WTC11 (cell line): Measurements from ENCODE around the gene RPL23. TPM values are rescaled to one million over a fixed set of nuclear protein-coding genes. Genes with fewer than 3 reads are reported as not detected.

Source experiments
- AFF4 ChIP-seq: sonication (generic); formaldehyde crosslinking; IDR thresholded peaks from 2 replicates; pipeline ENCODE4 v1.8.1; 2023; ENCODE audit warnings: mild to moderate bottlenecking, missing genetic modification reagents, borderline replicate concordance
- ATF6 ChIP-seq: sonication (generic); formaldehyde crosslinking; IDR thresholded peaks from 2 replicates; pipeline ENCODE4 v1.8.1; 2023; ENCODE audit warnings: mild to moderate bottlenecking, missing genetic modification reagents
- FOXK1 ChIP-seq: sonication (generic); formaldehyde crosslinking; IDR thresholded peaks from 2 replicates; pipeline ENCODE4 v1.8.0; 2022; ENCODE audit warnings: mild to moderate bottlenecking, moderate library complexity, missing genetic modification reagents
- FOXP1 ChIP-seq: sonication (generic); formaldehyde crosslinking; IDR thresholded peaks from 2 replicates; pipeline ENCODE4 v1.8.0; 2022; ENCODE audit warnings: missing genetic modification reagents, mild to moderate bottlenecking, moderate library complexity, borderline replicate concordance
- GTF2I ChIP-seq: fragments of 250-450 bp; sonication (Bioruptor Pico); conservative IDR thresholded peaks from 2 replicates; pipeline ENCODE4 v1.4.0; 2021; ENCODE audit warnings: mild to moderate bottlenecking
- IRF1 ChIP-seq: sonication (generic); formaldehyde crosslinking; IDR thresholded peaks from 2 replicates; pipeline ENCODE4 v1.8.0; 2023; ENCODE audit warnings: missing genetic modification reagents
- MXD4 ChIP-seq: fragments of 250-450 bp; sonication (Bioruptor Pico); IDR thresholded peaks from 2 replicates; pipeline ENCODE4 v1.8.0; 2021; ENCODE audit warnings: mild to moderate bottlenecking, moderate library complexity, borderline replicate concordance
- NFATC4 ChIP-seq: fragments of 250-450 bp; sonication (Bioruptor Pico); IDR thresholded peaks from 2 replicates; pipeline ENCODE4 v1.9.0; 2021; ENCODE audit warnings: mild to moderate bottlenecking
- OVOL2 ChIP-seq: fragments of 250-450 bp; sonication (Bioruptor Pico); IDR thresholded peaks from 2 replicates; pipeline ENCODE4 v1.9.0; 2021; ENCODE audit warnings: mild to moderate bottlenecking, borderline replicate concordance
- RORB ChIP-seq: fragments of 250-450 bp; sonication (Bioruptor Pico); IDR thresholded peaks from 2 replicates; pipeline ENCODE4 v1.9.0; 2021; ENCODE audit warnings: mild to moderate bottlenecking
- STAT6 ChIP-seq: sonication (generic); formaldehyde crosslinking; conservative IDR thresholded peaks from 2 replicates; pipeline ENCODE4 v1.8.1; 2023; ENCODE audit warnings: mild to moderate bottlenecking, low read depth, missing genetic modification reagents, moderate library complexity
- TCF7 ChIP-seq: sonication (generic); formaldehyde crosslinking; IDR thresholded peaks from 2 replicates; pipeline ENCODE4 v1.8.0; 2022; ENCODE audit warnings: mild to moderate bottlenecking, low read depth, missing genetic modification reagents, moderate library complexity
- USF1 ChIP-seq: sonication (generic); formaldehyde crosslinking; IDR thresholded peaks from 2 replicates; pipeline ENCODE4 v1.8.0; 2022; ENCODE audit warnings: mild to moderate bottlenecking, missing genetic modification reagents
- ZNF219 ChIP-seq: sonication (generic); formaldehyde crosslinking; IDR thresholded peaks from 2 replicates; pipeline ENCODE4 v1.8.0; 2023; ENCODE audit warnings: missing genetic modification reagents, mild to moderate bottlenecking, borderline replicate concordance
- ZNF396 ChIP-seq: fragments of 250-450 bp; sonication (Bioruptor Pico); IDR thresholded peaks from 2 replicates; pipeline ENCODE4 v1.8.0; 2021; ENCODE audit warnings: mild to moderate bottlenecking, moderate library complexity, borderline replicate concordance
- ZNF416 ChIP-seq: fragments of 250-450 bp; sonication (Bioruptor Pico); IDR thresholded peaks from 2 replicates; pipeline ENCODE4 v1.9.0; 2021; ENCODE audit warnings: mild to moderate bottlenecking, inconsistent platforms
- ZNF425 ChIP-seq: fragments of 250-450 bp; sonication (Bioruptor Pico); conservative IDR thresholded peaks from 2 replicates; pipeline ENCODE4 v1.9.0; 2021; ENCODE audit warnings: mild to moderate bottlenecking
- ZNF512 ChIP-seq: sonication (generic); formaldehyde crosslinking; IDR thresholded peaks from 2 replicates; pipeline ENCODE4 v1.8.1; 2022; ENCODE audit warnings: missing genetic modification reagents, borderline replicate concordance
- ZNF532 ChIP-seq: fragments of 250-450 bp; sonication (Bioruptor Pico); IDR thresholded peaks from 2 replicates; pipeline ENCODE4 v1.9.0; 2021; ENCODE audit warnings: mild to moderate bottlenecking, borderline replicate concordance
- total RNA-seq: library from RNA; stranded (reverse); gene quantifications from 3 replicates; pipeline ENCODE4 v1.2.3, GENCODE V29; 2021

Gene RPL23
- total RNA-seq, 1 experiment from 2014 or later: 1,832 TPM

- no peak for TF ChIP-seq ATF6 (CRISPR knock-in tag)
- TF ChIP-seq ZNF416: no peak
- no peak for TF ChIP-seq ZNF512
- no peak for TF ChIP-seq TCF7 (CRISPR knock-in tag)
- no peak for TF ChIP-seq STAT6
- no peak for TF ChIP-seq RORB (CRISPR knock-in tag)
- no peak for TF ChIP-seq IRF1 (CRISPR knock-in tag)
- no peak for TF ChIP-seq NFATC4 (CRISPR knock-in tag)
- TF ChIP-seq FOXP1 (CRISPR knock-in tag): peak; percentile 33; the same call in 1 of the 2 replicates
- TF ChIP-seq ZNF532 (CRISPR knock-in tag): no peak
- no peak for TF ChIP-seq USF1 (CRISPR knock-in tag)
- TF ChIP-seq GTF2I (CRISPR knock-in tag): no peak
- no peak for TF ChIP-seq MXD4 (CRISPR knock-in tag)
- TF ChIP-seq OVOL2 (CRISPR knock-in tag): no peak
- TF ChIP-seq AFF4: no peak
- TF ChIP-seq ZNF219: no peak
- TF ChIP-seq ZNF425 (CRISPR knock-in tag): no peak
- TF ChIP-seq ZNF396: no peak
- no peak; the same call in 1 of the 2 replicates for TF ChIP-seq FOXK1 (CRISPR knock-in tag)
Measured at GRCh38 chr17:38798614-38799500, 54.7 kb downstream of the RPL23 start (continued).
